GM13977 (cell line): ENCODE results near the gene RCE1.

Experiments
- DNase-seq: peaks from one replicate; pipeline ENCODE4 v3.0.0; 2012; ENCODE audit warnings: low spot score
- in situ Hi-C: fragments of 300-500 bp; cut with MboI; formaldehyde crosslinking; loops from one replicate; pipeline ENCODE4 v1.12.0; 2022; ENCODE audit warnings: low sequenced_read_pairs, low pct_unique_long_range_greater_than_20kb, mixed read lengths, inconsistent platforms; ENCODE audit not compliant: unreplicated experiment
- TF ChIP-seq, protein P1 (sequence below): IDR thresholded peaks from 2 replicates; pipeline ENCODE4 v1.5.1; 2012; ENCODE audit warnings: mild to moderate bottlenecking, control low read depth; ENCODE audit not compliant: insufficient read depth; ENCODE audit errors: extremely low read depth, missing control alignments

The RCE1 gene

DNA sequence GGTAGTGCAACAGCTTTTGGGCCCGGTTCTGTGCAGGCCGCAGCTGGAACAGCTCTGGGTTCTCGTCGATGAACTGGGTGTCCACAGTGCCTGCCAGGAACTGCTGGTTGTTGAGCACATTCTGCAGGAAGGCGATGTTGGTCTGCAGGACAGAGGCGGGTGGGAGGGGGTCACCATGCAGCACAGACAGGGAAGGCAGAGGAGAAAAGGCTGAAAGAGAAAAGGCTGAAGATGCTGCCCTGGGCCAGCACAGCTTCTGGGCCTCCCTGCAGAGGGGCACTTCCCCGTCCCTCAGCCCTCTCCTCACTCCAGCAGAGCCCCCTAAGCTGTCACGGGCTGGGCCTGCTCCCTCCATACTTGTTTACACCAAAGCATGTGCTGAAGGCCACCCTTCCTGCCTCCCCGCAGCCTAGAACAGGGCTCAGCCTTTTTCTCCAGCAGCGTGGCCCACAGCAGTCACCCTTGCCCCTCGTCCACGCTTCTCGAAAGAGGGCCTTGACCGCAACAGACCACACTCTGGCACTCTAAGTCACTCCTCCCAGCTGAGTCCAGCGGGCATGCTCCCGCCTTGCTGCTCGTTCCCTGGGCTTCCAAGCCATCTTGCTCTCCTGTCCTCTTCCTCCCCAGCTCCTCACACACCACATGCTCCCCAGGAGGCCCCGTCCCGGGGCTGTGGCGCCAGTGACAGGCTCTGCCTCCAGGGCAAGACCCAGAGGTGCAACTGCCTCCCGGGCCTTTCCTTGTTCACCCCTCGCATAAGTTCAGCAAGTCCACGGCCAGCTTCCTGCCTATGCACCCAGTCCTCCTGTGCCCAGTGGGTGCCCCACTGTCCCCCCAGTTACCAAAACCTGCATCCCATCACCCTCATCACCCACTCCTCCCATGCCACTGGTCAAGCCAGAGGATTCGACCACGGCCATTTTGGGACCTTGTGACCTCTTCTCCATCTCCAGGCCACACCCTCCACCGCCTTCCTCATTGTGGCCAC, 10.3 kb downstream of the RCE1 start:
- TF ChIP-seq, protein P1, sequence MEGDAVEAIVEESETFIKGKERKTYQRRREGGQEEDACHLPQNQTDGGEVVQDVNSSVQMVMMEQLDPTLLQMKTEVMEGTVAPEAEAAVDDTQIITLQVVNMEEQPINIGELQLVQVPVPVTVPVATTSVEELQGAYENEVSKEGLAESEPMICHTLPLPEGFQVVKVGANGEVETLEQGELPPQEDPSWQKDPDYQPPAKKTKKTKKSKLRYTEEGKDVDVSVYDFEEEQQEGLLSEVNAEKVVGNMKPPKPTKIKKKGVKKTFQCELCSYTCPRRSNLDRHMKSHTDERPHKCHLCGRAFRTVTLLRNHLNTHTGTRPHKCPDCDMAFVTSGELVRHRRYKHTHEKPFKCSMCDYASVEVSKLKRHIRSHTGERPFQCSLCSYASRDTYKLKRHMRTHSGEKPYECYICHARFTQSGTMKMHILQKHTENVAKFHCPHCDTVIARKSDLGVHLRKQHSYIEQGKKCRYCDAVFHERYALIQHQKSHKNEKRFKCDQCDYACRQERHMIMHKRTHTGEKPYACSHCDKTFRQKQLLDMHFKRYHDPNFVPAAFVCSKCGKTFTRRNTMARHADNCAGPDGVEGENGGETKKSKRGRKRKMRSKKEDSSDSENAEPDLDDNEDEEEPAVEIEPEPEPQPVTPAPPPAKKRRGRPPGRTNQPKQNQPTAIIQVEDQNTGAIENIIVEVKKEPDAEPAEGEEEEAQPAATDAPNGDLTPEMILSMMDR: no peak
- DNase-seq: no peak
- in situ Hi-C loops: no loop called here

DNA sequence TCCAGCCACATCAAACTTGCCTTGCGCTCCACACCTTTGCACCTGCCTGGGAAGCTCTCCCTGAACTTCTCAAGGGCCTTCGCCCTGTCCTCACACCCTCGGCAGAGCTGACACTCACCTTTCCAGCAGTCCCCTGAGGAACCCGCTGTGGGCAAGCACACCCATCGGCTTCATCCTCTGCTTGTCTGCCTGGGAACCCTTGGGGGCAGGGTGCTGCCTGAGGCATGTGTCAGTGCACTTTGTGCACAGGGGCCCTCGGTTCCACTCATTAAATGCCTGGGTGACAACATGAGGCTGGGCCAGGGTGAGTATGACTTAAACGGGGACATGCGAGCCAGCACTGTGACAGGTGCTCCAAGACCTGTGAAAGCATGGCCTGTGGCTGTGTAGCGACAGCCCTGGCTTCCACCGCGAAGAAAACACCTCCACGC, 11.0 kb downstream of the RCE1 start:
- in situ Hi-C loops: no loop called here

DNA sequence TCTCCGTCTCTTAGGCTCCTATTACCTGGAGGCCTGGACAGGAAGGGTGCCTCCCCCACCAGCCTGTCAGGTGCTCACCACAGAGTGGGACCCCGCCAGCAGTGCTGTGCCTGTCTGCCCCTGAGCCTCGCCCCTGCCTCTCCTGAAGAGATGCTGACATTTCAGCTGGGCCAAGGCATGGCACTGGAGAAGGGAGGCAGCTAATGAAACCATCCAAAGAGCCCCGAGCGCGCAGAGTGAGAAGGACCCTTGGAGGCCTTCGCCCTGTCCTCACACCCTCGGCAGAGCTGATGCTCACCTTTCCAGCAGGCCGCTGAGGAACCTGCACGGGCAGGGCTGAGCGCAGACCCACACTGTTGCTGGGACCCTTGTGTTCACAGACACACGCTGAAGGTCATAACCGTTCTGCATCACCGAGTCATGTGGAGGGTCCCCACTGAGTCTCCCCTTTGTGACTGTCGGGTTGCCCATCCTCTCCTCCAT, 11.5 kb downstream of the RCE1 start:
- DNase-seq: no peak
- TF ChIP-seq, protein P1: no peak
- in situ Hi-C loops: no loop called here

More for the DNA sequence above, 11.0 kb downstream of the RCE1 start:
- no peak for DNase-seq
- TF ChIP-seq, protein P1: no peak

DNA sequence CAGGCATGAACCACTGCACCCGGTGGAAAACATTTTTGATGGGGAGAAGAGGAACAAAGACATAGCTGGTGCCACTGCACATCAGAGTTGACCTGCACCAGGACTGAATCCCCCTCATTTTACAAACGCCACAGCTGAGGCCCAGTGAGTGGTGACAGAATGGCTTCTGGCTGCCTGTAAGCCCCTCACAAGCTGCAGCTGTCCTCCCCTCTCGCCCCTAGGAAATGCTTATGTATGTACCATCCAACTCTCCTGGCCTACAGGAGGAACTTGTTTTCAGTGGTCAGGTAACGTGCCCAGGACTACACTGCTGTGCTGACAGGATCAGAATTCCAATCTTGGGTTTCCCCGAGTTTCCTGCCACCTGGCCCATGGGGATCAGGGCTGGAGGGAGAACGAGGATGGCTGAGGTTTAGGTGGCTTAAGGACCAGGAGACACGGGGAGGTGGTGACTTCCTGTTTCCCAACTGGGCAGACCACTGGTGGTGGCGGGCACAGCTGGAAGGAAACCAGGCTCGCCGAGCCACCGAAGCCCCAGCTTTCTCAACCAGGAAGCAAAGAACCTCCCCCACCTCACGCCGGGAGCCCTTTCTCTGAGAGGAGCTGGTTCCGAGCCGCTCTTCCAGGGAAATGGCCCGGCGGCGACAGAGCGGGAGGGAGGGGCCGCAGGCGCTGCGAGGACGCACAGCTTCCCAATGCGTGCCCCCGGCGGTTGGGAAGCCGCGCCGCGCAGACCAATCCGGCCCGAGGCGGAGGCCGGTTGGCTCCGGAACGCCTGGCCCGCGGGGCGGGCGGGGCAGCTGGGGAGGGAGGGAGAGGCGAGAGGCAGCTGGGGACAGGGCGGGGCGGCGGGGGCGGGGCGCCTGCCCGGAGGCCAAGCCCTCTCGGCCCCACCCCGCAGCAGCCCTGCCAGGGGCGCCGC, 12.6 kb downstream of the RCE1 start:
- peak; percentile 100 for DNase-seq
- TF ChIP-seq, protein P1: no peak
- in situ Hi-C loops: no loop called here

DNA sequence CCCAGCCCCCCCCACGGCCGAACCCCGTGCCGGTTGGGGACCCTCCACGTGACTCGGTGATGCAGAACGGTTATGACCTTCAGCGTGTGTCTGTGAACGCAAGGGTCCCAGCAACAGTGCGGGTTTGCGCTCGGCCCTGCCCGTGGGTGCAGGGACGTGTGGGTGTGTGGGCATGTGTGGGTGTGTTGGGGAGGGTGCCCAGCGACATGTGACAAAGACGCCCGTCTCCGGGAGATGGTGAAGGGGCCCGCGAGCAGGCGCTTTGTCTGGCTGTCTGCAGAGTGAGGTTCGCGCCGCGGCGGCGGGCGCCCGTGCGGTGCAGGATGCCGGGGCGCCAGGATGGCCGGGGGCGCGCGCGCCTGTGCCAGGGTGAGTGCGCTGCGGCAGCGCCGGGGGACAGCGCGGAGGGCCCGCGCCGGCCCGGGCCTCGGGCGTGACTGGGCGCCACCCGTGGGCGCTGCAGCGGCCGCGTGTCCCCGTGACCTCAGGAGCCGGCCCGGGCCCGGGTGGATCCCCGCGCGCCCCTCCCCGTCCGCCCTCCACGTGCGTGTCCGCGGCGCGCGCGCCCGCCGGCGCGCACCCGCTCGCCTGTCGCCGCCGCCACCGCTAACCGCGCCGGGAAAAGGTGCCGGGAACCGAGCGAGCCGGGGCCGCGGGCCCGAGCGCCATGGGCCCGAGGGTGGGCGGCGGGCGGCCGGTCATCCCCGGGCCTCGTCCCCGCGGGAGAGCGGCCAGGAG, 13.4 kb downstream of the RCE1 start, which contains the start of gene LRFN4:
TSS of gene LRFN4 (plus strand) at position 569 of the 738 bp plus-strand sequence. CDS start 681 bp downstream, outside the sequence.
- in situ Hi-C loops: no loop called here
- TF ChIP-seq, protein P1: no peak
- peak; percentile 86 for DNase-seq
